Activated T-cell treated with anti-CD3 and anti-CD28 coated beads for 24 hours (primary cell): ENCODE results near the gene UNC13C.
"Not testable (repeated sequence)": the region's sequence is repeated elsewhere in the genome, so short reads cannot be mapped to it uniquely, and the experiment has no call there.

Source experiments
- DNase-seq: peaks from one replicate; pipeline ENCODE4 v3.0.0-alpha.2; 2020; ENCODE audit warnings: low read depth

The UNC13C gene

DNA sequence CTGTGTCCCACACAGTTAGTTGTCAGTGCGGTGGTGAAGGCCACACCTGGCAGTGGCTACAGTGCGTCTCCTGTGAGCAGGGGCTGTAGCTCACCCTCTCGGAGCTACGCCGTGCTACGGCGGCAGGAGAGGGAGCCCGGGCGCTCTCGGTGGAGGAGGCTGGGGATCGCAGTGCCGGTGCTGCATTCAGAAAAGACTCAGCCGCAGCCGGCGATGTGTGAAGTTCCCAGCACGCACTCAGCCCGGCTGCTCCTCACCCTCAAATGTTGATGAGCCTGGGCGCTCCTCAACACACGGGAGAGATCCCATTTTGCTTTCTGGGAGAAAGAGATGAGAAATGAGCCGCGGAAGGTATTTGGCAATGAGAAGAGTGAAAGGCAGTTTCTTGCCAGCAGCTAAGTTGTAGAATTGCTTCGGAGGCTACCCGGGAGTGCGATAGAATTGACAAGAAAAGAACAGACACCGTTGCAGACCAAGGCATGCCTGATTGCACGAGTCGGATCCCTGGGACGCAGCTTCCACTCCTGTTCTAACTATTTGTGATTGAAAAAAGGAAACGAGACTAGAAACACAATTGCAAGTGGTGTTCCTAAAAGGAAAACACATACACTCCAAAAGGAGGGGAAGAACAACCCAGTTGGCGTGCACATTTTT is at the start of gene UNC13C:
TSS of gene UNC13C (plus strand) at position 189 of the 654 bp plus-strand sequence. CDS start 34,463 bp downstream, outside the sequence.
- DNase-seq = no peak

DNA sequence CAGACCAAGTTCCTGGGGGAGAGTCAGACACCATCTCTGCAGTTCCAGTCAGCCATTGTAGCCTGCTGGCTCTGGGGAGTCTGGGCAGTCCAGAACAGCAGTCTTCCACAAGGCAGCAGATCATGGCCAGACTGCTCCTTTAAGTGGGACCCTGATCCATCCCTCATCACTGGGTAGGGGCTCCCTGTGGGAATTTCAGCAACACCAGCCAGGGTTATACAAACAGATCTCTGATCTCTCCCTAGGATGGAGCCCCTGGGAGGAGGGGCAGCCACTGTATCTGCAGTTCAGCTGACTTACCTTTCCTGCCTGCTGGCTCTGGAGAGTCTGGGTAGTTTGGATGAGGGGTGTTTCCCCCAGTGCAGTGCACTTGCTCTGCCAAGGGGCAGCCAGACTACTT is 42.1 kb upstream of the UNC13C start:
- DNase-seq = no peak

GRCh38 chr15:53937632-53938031 is 40.6 kb upstream of the UNC13C start:
- not testable (repeated sequence) for DNase-seq

DNA sequence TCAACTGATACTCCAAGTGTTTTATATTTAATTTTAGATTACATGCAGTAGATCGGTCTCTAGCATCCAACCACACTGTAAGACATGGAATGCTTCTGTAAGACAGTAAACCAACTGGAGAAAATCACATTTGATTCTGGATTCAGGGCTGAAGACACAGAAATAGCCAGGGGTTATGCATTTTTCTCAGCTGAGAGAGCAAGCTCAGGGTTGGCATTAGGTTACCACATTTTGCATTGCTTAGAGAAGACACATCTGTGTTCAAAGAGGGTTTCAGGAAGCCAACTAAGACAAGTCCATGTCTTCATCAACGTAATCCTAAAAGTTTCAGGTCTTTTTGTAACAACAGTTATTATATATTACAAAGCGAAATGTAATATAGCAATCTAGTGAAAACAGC is 27.7 kb upstream of the UNC13C start:
- DNase-seq = no peak

DNA sequence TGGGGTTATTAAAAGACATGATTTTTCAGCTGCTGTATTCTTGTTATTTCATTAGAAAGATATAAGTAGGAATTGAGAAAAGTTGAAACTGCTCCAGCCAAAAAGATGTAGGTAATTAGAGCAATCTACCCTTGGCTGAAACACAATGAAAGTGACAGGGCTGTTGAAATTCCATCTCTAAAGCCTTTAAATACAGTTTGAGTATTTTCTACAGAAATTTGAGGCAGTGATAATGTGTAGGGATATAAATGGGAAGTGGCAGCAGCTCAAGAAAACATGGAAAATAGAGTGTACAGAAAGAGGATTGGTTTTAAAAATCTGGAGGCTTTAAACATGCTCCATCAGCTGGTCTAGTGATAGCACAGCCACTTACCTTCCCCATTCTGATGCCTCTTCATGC is 22.8 kb upstream of the UNC13C start:
- no peak for DNase-seq

GRCh38 chr15:53962646-53963561 is 15.3 kb upstream of the UNC13C start:
- DNase-seq = peak; percentile 0

GRCh38 chr15:53963801-53964200 is 14.4 kb upstream of the UNC13C start:
- no peak for DNase-seq

GRCh38 chr15:53974121-53974520 is 4.1 kb upstream of the UNC13C start:
- DNase-seq = no peak

DNA sequence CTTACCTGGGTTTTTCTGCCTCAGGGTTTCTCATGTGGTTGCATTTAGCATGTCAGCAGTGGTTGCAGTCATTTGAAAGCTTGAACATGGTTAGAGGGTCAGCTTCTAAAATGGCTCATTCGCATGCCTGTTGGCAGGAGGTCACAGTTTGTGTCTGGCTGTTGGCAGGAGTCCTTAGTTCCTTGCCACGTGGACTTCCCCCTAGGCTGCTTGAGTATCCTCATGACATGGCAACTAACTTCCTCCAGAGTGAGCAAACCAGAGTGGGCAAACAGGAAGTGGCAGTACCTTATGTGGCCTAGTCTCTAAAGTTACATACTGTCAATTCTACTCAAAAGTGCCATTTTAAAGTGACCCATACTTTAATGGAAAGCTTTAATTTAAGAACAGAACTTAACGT is 3.4 kb upstream of the UNC13C start:
- DNase-seq = no peak

GRCh38 chr15:53976844-53977392 is 1.3 kb upstream of the UNC13C start:
- no peak for DNase-seq

DNA sequence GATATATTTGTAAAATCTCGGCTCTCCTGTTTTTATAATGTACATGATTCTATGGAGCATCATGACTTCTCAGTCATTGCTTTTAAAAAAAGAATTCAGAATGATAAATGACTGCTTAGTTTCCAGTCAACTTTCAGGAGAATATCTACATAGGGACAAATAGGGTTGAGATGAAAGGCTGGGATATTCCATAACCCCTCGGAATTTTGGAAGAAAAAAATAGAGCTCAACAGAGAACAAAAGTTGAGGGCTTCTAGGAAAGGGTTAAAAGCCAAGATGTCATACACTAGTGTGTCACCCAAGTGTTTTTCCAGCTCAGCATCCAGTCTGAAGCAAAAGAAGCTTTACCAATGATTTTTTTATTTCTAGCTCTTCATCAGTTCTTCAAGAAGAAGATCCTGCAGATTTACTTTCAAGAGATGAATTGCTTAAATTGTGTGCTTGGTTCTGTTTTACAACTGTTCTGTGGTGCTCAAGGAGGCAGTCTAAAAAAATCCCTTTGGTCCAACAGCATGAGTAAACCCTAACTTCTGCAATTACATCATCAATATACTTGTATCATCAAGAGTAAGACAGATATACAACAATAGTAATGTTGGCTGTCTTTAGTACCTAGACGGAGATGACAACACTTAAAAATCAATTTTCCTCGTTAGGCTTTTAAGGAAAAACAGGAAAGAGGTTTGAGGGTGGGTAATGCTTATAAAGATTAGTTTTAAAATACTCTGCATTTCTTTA is 979 bp downstream of the UNC13C start:
- DNase-seq = no peak

DNA sequence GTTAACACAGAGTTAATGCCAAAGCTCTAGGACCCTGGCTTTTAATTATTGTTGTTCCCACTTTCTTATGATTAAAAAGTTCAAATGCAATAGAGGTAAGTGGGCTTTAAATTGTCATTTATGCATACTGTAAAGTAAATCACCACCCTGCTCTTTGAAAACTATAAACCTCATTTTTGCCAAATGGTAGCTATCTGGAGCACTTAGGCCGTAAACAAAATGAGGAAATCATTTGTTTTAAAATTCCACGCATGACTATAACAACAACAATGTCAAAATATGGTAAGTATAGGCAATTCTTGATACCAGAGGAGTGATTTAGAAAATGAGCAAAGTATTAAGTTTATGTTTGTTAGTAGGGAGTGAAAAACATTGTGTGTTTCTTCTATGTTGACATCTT is 1.8 kb downstream of the UNC13C start:
- DNase-seq = no peak

- no peak for DNase-seq
Measured at GRCh38 chr15:53982071-53982680, 3.9 kb downstream of the UNC13C start.

DNA sequence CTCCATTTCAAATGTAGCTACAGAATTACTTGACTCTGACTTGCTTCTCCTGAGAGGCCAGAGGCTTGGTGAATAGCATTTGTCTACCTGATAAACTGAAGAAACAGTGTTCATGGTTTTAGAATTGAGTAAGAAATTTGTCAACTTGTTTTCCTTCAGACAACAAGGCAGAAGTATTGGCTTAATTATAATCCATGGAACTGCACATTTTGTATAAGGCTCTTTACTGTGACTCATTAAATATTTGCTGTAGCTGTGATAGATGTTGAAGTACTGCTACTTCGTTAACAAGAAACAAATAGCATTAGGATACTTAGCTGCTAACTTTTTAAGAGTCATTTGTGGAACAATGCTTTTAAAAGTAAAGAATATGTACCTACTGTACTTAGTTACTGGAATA is 4.6 kb downstream of the UNC13C start:
- DNase-seq = no peak

GRCh38 chr15:53984221-53984620 is 6.0 kb downstream of the UNC13C start:
- DNase-seq = no peak

GRCh38 chr15:53985562-53985961 is 7.3 kb downstream of the UNC13C start:
- no peak for DNase-seq

DNA sequence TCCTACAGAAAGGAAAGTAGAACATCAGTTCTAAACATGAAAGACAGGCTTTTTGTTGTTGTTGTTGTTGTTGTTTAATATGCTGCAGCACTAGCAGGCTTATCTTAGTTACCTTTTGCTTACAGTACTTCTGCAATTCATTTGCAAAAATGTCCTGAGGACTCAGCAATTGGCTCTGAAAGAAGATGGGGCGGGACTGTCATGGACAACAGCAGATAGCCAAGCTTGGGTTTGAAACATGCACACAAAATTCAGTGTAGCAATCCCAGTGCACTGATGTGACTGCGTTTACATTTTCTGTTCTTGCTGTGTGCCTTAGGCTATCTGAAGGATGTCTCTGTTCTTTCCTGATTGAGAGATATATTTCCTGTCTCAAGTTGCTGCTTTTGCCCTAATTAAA is 9.2 kb downstream of the UNC13C start:
- no peak for DNase-seq

- DNase-seq = no peak
Measured at GRCh38 chr15:54007256-54007655, 29.0 kb downstream of the UNC13C start.

DNA sequence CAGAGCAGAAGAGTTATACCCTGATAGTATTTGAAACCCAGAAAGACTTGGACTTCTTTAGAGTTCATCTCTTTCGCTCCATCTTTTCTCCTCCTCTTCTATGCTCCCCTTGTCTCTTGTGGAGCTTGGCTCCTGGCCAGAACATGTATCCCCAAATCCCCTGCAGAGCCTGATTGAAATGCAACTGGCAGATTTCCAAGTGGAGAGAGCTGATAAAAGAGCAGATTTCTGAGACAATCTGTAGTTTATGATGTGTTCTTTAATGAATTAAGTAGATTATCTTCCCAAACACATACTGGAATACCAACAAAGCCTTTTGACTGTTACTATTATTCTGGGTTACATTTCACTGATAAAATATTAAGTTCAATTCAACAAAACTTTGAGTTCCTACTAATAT is 33.4 kb downstream of the UNC13C start:
- DNase-seq = no peak

- no peak for DNase-seq
Measured at GRCh38 chr15:54014067-54014655, 35.9 kb downstream of the UNC13C start.

DNA sequence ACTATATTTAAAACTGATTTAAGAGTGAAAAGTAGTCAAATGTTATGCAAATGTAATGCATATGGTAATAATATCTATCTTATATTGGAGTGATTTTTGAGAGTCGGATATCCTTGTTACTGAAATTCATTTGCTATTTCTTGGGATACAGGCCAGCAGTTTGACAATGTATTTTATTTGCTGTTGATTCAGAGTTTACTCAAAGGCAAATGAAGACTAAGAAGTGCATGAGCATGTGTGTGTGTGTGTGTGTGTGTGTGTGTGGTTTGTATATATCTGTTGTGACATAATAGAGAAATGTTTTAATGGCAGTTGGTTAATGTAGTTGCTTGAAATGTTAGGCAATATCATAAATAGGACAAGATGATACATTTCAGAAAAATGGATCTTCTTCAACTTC is 39.0 kb downstream of the UNC13C start:
- DNase-seq = no peak

DNA sequence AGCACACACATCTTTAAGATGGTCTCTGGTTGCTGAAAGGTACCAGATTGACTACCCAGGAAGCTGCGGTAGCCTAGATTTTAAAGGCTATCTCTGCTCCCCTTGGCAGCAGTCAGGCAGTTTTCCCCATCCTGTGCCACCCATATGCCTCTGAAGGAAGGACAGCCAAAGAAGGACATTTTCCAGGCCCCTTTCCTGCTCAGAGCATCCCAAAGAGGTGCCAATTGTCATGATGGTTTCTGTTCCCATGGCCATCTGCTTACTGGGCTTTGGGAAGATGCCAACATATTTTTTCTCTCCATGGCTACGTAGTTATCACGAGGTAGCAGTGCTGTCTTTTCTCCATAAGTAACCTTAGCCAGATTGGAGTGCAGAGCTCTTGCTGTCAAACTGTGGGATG is 39.7 kb downstream of the UNC13C start:
- no peak for DNase-seq
